ENCODE data around the gene NUP160.

DNA sequence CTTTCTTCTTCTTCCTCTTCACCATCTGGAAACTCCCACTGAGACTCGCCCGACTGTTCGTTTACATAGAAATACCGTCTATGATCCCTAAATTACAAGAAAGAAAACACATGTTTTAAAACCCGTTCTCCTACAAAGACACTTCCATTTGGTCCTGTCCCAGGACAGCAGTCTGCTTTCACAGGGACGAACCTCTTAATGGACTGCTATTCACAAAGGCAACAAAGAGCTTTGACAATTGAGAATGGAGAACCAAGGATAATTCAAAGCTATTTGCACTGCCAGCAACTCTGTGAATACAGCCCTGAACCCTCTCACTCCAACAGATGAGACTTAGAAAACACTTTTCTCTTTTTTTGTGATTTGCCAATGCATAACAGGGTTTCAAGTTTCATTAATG lies 116.7 kb downstream of the NUP160 start:
- TF ChIP-seq, protein P1, sequence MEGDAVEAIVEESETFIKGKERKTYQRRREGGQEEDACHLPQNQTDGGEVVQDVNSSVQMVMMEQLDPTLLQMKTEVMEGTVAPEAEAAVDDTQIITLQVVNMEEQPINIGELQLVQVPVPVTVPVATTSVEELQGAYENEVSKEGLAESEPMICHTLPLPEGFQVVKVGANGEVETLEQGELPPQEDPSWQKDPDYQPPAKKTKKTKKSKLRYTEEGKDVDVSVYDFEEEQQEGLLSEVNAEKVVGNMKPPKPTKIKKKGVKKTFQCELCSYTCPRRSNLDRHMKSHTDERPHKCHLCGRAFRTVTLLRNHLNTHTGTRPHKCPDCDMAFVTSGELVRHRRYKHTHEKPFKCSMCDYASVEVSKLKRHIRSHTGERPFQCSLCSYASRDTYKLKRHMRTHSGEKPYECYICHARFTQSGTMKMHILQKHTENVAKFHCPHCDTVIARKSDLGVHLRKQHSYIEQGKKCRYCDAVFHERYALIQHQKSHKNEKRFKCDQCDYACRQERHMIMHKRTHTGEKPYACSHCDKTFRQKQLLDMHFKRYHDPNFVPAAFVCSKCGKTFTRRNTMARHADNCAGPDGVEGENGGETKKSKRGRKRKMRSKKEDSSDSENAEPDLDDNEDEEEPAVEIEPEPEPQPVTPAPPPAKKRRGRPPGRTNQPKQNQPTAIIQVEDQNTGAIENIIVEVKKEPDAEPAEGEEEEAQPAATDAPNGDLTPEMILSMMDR (IDR thresholded peaks at IDR 0.05): no peak
- TF ChIP-seq POLR2A (IDR thresholded peaks at IDR 0.05) (no peak), POLR2AphosphoS5 (IDR thresholded peaks at IDR 0.05) (no peak), EP300 (IDR thresholded peaks at IDR 0.05; ENCODE audit: low read depth) (no peak)
